ENCODE measurements around the gene GHSR.

GHSR gene

GRCh38 chr3:172438186-172438585 is 10.1 kb downstream of the GHSR start:
- no peak for DNase-seq (ENCODE audit: low spot score)

GRCh38 chr3:172437713-172438112 is 10.5 kb downstream of the GHSR start:
- no peak for DNase-seq (ENCODE audit: low spot score)

GRCh38 chr3:172415323-172415722 is 32.9 kb downstream of the GHSR start:
- DNase-seq (ENCODE audit: low spot score) = no peak

- DNase-seq (ENCODE audit: low spot score) = no peak
Measured at GRCh38 chr3:172411478-172411947, 36.7 kb downstream of the GHSR start.

GRCh38 chr3:172410702-172411477 is 37.4 kb downstream of the GHSR start:
- no peak for DNase-seq (ENCODE audit: low spot score)

- no peak for DNase-seq (ENCODE audit: low spot score)
Measured at GRCh38 chr3:172407872-172408271, 40.4 kb downstream of the GHSR start.

- DNase-seq (ENCODE audit: low spot score) = no peak
Measured at GRCh38 chr3:172405914-172406313, 42.3 kb downstream of the GHSR start.

- no peak for DNase-seq (ENCODE audit: low spot score)
Measured at GRCh38 chr3:172404237-172404962, 43.9 kb downstream of the GHSR start.

GRCh38 chr3:172402892-172403643 is 45.2 kb downstream of the GHSR start:
- DNase-seq (ENCODE audit: low spot score) = no peak

- DNase-seq (ENCODE audit: low spot score) = no peak
Measured at GRCh38 chr3:172402090-172402489, 46.2 kb downstream of the GHSR start.

- no peak for DNase-seq (ENCODE audit: low spot score)
Measured at GRCh38 chr3:172398484-172398883, 49.8 kb downstream of the GHSR start.

- DNase-seq (ENCODE audit: low spot score) = no peak
Measured at GRCh38 chr3:172397716-172398405, 50.4 kb downstream of the GHSR start.

- no peak for DNase-seq (ENCODE audit: low spot score)
Measured at GRCh38 chr3:172396400-172396799, 51.9 kb downstream of the GHSR start.

- no peak for DNase-seq (ENCODE audit: low spot score)
Measured at GRCh38 chr3:172394692-172395091, 53.6 kb downstream of the GHSR start.
